ENCODE data around the gene JCAD.

GRCh38 chr10:29966269-29966668 is 93.1 kb downstream of the JCAD start:
- TF ChIP-seq POLR2A (IDR thresholded peaks at IDR 0.05), result no peak
- no peak for TF ChIP-seq CTCF (IDR thresholded peaks at IDR 0.05)
